ENCODE data around the gene ACTRT3. TPM values are rescaled to one million over a fixed set of nuclear protein-coding genes. Genes with fewer than 3 reads are reported as not detected.

Gene ACTRT3
- total and polyA plus RNA-seq, 2 experiments from 2014 or later = 2.9 to 5.2 TPM

DNA sequence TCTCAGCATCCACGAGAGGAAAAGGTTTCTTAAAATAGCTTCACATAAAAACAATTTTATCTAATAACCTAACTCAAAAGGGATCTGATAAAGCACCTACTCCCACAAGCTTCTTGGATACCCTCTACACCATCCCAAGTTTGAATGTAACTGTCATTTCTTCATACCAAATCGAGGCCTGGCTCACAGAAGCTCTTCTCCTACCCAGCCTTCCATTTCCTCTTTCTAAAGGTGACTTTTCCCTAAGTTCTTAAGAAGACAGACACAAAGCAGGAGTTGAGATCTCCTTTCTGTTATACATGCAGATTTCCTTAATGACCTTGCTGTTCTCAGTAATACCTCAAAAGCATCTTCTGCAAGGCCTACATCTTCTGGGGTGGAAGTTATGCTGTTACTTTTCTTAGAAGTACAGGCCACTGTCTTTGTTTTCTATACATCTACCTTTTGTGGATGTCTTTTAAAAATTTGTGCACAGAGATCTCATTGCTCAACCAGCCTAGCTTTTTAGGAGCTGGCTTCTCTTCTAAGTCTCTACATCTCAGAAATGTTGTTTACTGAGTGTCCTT, 40.0 kb upstream of the ACTRT3 start:
- Histone ChIP-seq H4K20me1 (replicated peaks; ENCODE audit: insufficient read depth) (no peaks in the 10 kb centered on the region), H3K4me1 (ENCODE audit: insufficient read depth) (peaks cover 20% of the 10 kb centered on the region), H3F3A (replicated peaks; ENCODE audit: low read depth) (no peaks in the 10 kb centered on the region), H3K27ac (ENCODE audit: low read depth) (no peak overlapping the region), H3K36me3 (ENCODE audit: insufficient read depth) (no peaks in the 10 kb centered on the region), H3K9me2 (ENCODE audit: insufficient read depth) (no peaks in the 10 kb centered on the region), H2AFZ (no peak overlapping the region), H3K27me3 (ENCODE audit: insufficient read depth) (peaks cover 6% of the 10 kb centered on the region; the same call in 1 of the 2 replicates), H3K79me2 (replicated peaks; ENCODE audit: insufficient read depth) (no peaks in the 10 kb centered on the region), H3K4me2 (no peak overlapping the region), H3K4me3 (no peak overlapping the region)
- no peaks in the 10 kb centered on the region for H3K36me3 Mint-ChIP-seq (ENCODE audit: low read depth)
- H3K4me1 Mint-ChIP-seq = peaks cover 25% of the 10 kb centered on the region
- no peak overlapping the region for H3K4me3 Mint-ChIP-seq
- no peak overlapping the region for H3K27ac Mint-ChIP-seq
- DNase-seq (ENCODE audit: low spot score) (no peak), ATAC-seq (no peak)
- TF ChIP-seq EZH2phosphoT487 (IDR thresholded peaks at IDR 0.05; ENCODE audit: unreplicated experiment) (no peak), POLR2AphosphoS5 (IDR thresholded peaks at IDR 0.05; ENCODE audit: low read depth) (no peak), REST (IDR thresholded peaks at IDR 0.05; ENCODE audit: unreplicated experiment) (no peak), CREB1 (CRISPR knock-in tag; IDR thresholded peaks at IDR 0.05; ENCODE audit: low read depth) (no peak), ZNF114 (CRISPR knock-in tag; IDR thresholded peaks at IDR 0.05) (no peak), ZNF331 (CRISPR knock-in tag; IDR thresholded peaks at IDR 0.05; ENCODE audit: low read depth) (no peak), NANOG (IDR thresholded peaks at IDR 0.05; ENCODE audit: borderline replicate concordance) (no peak)
- H3K27me3 Mint-ChIP-seq (ENCODE audit: insufficient read depth, low read depth, poor library complexity) = peaks cover 15% of the 10 kb centered on the region
- peaks cover 4% of the 10 kb centered on the region; the same call in 1 of the 3 replicates for H3K9me3 Mint-ChIP-seq

DNA sequence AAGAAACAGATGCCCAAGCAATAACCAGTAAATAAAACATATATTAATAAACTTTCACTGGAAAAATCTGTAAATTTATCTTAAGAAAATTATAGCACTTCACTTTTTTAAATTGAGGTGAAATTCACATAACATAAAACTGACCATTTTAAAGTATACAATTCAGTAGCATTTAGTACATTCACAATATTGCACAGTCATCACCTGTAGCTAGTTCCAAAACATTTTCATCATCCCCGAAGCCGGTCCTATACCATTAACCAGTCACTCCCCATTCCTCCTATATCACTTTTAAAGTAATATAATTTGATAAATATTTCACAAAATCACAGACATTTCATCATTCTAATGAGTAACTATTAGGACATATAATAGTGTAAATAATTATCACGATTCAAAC, 35.3 kb upstream of the ACTRT3 start:
- H3K4me3 ChIP-seq = no peak overlapping the region
- no peak overlapping the region for H3K27ac Mint-ChIP-seq
- H3K9me2 ChIP-seq (ENCODE audit: insufficient read depth) = no peaks in the 10 kb centered on the region
- no peak for ATAC-seq
- DNase-seq (ENCODE audit: low spot score) = no peak
- H3K79me2 ChIP-seq (replicated peaks; ENCODE audit: insufficient read depth) = no peaks in the 10 kb centered on the region
- H3K9me3 Mint-ChIP-seq = no peaks in the 10 kb centered on the region
- H3K4me2 ChIP-seq = no peak overlapping the region
- H4K20me1 ChIP-seq (replicated peaks; ENCODE audit: insufficient read depth) = no peaks in the 10 kb centered on the region
- H3K4me1 Mint-ChIP-seq = peaks cover 3% of the 10 kb centered on the region
- no peaks in the 10 kb centered on the region for H3F3A ChIP-seq (replicated peaks; ENCODE audit: low read depth)
- no peak overlapping the region for H2AFZ ChIP-seq
- H3K36me3 Mint-ChIP-seq (ENCODE audit: low read depth) = no peaks in the 10 kb centered on the region
- H3K27me3 ChIP-seq (ENCODE audit: insufficient read depth) = no peaks in the 10 kb centered on the region
- 0 out of 2 replicates have a peak, but pooled peaks cover 3% of the 10 kb centered on the region for H3K4me1 ChIP-seq (ENCODE audit: insufficient read depth)
- no peaks in the 10 kb centered on the region for H3K27me3 Mint-ChIP-seq (ENCODE audit: insufficient read depth, low read depth, poor library complexity)
- H3K4me3 Mint-ChIP-seq = no peak overlapping the region
- no peaks in the 10 kb centered on the region for H3K36me3 ChIP-seq (ENCODE audit: insufficient read depth)
- H3K27ac ChIP-seq (ENCODE audit: low read depth) = no peak overlapping the region
- TF ChIP-seq, protein P1, sequence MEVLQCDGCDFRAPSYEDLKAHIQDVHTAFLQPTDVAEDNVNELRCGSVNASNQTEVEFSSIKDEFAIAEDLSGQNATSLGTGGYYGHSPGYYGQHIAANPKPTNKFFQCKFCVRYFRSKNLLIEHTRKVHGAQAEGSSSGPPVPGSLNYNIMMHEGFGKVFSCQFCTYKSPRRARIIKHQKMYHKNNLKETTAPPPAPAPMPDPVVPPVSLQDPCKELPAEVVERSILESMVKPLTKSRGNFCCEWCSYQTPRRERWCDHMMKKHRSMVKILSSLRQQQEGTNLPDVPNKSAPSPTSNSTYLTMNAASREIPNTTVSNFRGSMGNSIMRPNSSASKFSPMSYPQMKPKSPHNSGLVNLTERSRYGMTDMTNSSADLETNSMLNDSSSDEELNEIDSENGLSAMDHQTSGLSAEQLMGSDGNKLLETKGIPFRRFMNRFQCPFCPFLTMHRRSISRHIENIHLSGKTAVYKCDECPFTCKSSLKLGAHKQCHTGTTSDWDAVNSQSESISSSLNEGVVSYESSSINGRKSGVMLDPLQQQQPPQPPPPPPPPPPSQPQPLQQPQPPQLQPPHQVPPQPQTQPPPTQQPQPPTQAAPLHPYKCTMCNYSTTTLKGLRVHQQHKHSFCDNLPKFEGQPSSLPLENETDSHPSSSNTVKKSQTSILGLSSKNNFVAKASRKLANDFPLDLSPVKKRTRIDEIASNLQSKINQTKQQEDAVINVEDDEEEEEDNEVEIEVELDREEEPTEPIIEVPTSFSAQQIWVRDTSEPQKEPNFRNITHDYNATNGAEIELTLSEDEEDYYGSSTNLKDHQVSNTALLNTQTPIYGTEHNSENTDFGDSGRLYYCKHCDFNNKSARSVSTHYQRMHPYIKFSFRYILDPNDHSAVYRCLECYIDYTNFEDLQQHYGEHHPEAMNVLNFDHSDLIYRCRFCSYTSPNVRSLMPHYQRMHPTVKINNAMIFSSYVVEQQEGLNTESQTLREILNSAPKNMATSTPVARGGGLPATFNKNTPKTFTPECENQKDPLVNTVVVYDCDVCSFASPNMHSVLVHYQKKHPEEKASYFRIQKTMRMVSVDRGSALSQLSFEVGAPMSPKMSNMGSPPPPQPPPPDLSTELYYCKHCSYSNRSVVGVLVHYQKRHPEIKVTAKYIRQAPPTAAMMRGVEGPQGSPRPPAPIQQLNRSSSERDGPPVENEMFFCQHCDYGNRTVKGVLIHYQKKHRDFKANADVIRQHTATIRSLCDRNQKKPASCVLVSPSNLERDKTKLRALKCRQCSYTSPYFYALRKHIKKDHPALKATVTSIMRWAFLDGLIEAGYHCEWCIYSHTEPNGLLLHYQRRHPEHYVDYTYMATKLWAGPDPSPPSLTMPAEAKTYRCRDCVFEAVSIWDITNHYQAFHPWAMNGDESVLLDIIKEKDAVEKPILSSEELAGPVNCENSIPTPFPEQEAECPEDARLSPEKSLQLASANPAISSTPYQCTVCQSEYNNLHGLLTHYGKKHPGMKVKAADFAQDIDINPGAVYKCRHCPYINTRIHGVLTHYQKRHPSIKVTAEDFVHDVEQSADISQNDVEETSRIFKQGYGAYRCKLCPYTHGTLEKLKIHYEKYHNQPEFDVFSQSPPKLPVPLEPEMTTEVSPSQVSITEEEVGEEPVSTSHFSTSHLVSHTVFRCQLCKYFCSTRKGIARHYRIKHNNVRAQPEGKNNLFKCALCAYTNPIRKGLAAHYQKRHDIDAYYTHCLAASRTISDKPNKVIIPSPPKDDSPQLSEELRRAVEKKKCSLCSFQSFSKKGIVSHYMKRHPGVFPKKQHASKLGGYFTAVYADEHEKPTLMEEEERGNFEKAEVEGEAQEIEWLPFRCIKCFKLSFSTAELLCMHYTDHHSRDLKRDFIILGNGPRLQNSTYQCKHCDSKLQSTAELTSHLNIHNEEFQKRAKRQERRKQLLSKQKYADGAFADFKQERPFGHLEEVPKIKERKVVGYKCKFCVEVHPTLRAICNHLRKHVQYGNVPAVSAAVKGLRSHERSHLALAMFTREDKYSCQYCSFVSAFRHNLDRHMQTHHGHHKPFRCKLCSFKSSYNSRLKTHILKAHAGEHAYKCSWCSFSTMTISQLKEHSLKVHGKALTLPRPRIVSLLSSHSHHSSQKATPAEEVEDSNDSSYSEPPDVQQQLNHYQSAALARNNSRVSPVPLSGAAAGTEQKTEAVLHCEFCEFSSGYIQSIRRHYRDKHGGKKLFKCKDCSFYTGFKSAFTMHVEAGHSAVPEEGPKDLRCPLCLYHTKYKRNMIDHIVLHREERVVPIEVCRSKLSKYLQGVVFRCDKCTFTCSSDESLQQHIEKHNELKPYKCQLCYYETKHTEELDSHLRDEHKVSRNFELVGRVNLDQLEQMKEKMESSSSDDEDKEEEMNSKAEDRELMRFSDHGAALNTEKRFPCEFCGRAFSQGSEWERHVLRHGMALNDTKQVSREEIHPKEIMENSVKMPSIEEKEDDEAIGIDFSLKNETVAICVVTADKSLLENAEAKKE (CRISPR knock-in tag; IDR thresholded peaks at IDR 0.05) = no peak
- no peak for TF ChIP-seq NANOG (IDR thresholded peaks at IDR 0.05; ENCODE audit: borderline replicate concordance)
- TF ChIP-seq STAT1 (IDR thresholded peaks at IDR 0.05; ENCODE audit: unreplicated experiment) = no peak
- no peak for TF ChIP-seq EZH2phosphoT487 (IDR thresholded peaks at IDR 0.05; ENCODE audit: unreplicated experiment)
- no peak for TF ChIP-seq JUNB (IDR thresholded peaks at IDR 0.05; ENCODE audit: unreplicated experiment)
- TF ChIP-seq CREB1 (CRISPR knock-in tag; IDR thresholded peaks at IDR 0.05; ENCODE audit: low read depth) = no peak
- no peak for TF ChIP-seq ZNF331 (CRISPR knock-in tag; IDR thresholded peaks at IDR 0.05; ENCODE audit: low read depth)
- TF ChIP-seq, protein P2, sequence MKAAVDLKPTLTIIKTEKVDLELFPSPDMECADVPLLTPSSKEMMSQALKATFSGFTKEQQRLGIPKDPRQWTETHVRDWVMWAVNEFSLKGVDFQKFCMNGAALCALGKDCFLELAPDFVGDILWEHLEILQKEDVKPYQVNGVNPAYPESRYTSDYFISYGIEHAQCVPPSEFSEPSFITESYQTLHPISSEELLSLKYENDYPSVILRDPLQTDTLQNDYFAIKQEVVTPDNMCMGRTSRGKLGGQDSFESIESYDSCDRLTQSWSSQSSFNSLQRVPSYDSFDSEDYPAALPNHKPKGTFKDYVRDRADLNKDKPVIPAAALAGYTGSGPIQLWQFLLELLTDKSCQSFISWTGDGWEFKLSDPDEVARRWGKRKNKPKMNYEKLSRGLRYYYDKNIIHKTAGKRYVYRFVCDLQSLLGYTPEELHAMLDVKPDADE (IDR thresholded peaks at IDR 0.05) = no peak

All from GM23338 (cell line).